PFSK-1 (cell line): ENCODE results near the gene DNAH1.

Source experiments
- POLR2AphosphoS5 ChIP-seq: IDR thresholded peaks from 2 replicates; pipeline ENCODE4 v1.6.1; 2012; ENCODE audit warnings: low read depth, mild to moderate bottlenecking, control low read depth, low read length, moderate library complexity
- SIN3A ChIP-seq: IDR thresholded peaks from 2 replicates; pipeline ENCODE4 v1.6.1; 2012; ENCODE audit warnings: mild to moderate bottlenecking, low read length, moderate library complexity, borderline replicate concordance; ENCODE audit not compliant: insufficient read depth
- TAF1 ChIP-seq: IDR thresholded peaks from 2 replicates; pipeline ENCODE4 v1.6.1; 2012; ENCODE audit warnings: low read length, control low read depth, borderline replicate concordance; ENCODE audit not compliant: insufficient read depth
- TF ChIP-seq, protein P1 (sequence below), 2 experiments: IDR thresholded peaks; 2 replicates each; pipeline versions ENCODE4 v1.6.1 to v1.8.0; 2011 to 2012; ENCODE audit warnings: low read depth in 2 of 2, low read length in 2 of 2, control low read depth in 1 of 2, inconsistent platforms in 1 of 2, mild to moderate bottlenecking in 1 of 2, moderate library complexity in 1 of 2; ENCODE audit not compliant: insufficient read depth in 1 of 2

GRCh38 chr3:52433996-52434479, 117.9 kb downstream of the DNAH1 start:
- TF ChIP-seq, protein P1, sequence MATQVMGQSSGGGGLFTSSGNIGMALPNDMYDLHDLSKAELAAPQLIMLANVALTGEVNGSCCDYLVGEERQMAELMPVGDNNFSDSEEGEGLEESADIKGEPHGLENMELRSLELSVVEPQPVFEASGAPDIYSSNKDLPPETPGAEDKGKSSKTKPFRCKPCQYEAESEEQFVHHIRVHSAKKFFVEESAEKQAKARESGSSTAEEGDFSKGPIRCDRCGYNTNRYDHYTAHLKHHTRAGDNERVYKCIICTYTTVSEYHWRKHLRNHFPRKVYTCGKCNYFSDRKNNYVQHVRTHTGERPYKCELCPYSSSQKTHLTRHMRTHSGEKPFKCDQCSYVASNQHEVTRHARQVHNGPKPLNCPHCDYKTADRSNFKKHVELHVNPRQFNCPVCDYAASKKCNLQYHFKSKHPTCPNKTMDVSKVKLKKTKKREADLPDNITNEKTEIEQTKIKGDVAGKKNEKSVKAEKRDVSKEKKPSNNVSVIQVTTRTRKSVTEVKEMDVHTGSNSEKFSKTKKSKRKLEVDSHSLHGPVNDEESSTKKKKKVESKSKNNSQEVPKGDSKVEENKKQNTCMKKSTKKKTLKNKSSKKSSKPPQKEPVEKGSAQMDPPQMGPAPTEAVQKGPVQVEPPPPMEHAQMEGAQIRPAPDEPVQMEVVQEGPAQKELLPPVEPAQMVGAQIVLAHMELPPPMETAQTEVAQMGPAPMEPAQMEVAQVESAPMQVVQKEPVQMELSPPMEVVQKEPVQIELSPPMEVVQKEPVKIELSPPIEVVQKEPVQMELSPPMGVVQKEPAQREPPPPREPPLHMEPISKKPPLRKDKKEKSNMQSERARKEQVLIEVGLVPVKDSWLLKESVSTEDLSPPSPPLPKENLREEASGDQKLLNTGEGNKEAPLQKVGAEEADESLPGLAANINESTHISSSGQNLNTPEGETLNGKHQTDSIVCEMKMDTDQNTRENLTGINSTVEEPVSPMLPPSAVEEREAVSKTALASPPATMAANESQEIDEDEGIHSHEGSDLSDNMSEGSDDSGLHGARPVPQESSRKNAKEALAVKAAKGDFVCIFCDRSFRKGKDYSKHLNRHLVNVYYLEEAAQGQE (IDR thresholded peaks at IDR 0.05; ENCODE audit: insufficient read depth in 1 of 2, low read depth in 2 of 2, low read length in 2 of 2) = no peak
- TF ChIP-seq POLR2AphosphoS5 (no peak), TAF1 (no peak), SIN3A (no peak)
